Effector memory CD8-positive, alpha-beta T cell (primary cell): Measurements from ENCODE around the gene ERAS.
"Not testable (repeated sequence)": the region's sequence is repeated elsewhere in the genome, so short reads cannot be mapped to it uniquely, and the experiment has no call there.

Experiments used
- ATAC-seq: fragments of 150-1000 bp; cut with Tn5 transposase; replicated peaks from 2 replicates; pipeline ENCODE4 v1.10.0; 2021; ENCODE audit warnings: mild to moderate bottlenecking, moderate library complexity
- DNase-seq, 3 experiments: peaks; one replicate each; pipeline ENCODE4 v3.0.0; 2021
- H3K27ac Mint-ChIP-seq, 2 donors: one replicate each; pipeline ENCODE4 v1.8.0; 2022; ENCODE audit warnings: mild to moderate bottlenecking in 2 of 2, mixed read lengths in 2 of 2, moderate library complexity in 2 of 2
- H3K27me3 Mint-ChIP-seq, 2 donors: one replicate each; pipeline ENCODE4 v1.8.0; 2022; ENCODE audit warnings: mixed read lengths in 2 of 2
- H3K36me3 Mint-ChIP-seq: one replicate; pipeline ENCODE4 v1.8.0; 2022; ENCODE audit warnings: mild to moderate bottlenecking, moderate library complexity, mixed read lengths; ENCODE audit not compliant: insufficient read depth
- H3K4me1 Mint-ChIP-seq, 2 donors: one replicate each; pipeline ENCODE4 v1.8.0; 2022; ENCODE audit warnings: low read depth in 2 of 2, mixed read lengths in 2 of 2
- H3K4me3 Mint-ChIP-seq, 2 donors: one replicate each; pipeline ENCODE4 v1.8.0; 2022; ENCODE audit warnings: mild to moderate bottlenecking in 2 of 2, mixed read lengths in 2 of 2, moderate library complexity in 2 of 2
- H3K9me3 Mint-ChIP-seq, 2 donors: one replicate each; pipeline ENCODE4 v1.8.0; 2022; ENCODE audit warnings: mixed read lengths in 2 of 2

The ERAS gene

DNA sequence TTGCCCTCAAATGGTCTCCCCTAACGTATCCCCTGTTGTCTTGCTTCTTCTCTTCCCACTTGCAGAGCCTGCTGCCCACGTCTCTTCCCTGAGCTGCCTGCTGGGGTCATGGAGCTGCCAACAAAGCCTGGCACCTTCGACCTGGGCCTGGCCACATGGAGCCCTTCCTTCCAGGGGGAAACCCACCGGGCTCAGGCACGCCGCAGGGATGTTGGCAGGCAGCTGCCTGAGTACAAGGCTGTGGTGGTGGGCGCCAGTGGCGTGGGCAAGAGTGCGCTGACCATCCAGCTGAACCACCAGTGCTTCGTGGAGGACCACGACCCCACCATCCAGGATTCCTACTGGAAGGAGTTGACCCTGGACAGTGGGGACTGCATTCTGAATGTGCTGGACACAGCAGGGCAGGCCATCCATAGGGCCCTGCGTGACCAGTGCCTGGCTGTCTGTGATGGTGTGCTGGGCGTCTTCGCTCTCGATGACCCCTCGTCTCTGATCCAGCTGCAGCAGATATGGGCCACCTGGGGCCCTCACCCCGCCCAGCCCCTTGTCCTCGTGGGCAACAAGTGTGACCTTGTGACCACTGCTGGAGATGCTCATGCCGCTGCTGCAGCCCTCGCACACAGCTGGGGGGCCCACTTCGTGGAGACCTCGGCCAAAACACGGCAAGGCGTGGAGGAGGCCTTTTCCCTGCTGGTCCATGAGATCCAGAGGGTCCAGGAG, 2.9 kb downstream of the ERAS start:
- no peak overlapping the region for H3K27ac Mint-ChIP-seq
- no peak overlapping the region for H3K4me3 Mint-ChIP-seq
- peaks cover 6% of the 10 kb centered on the region for H3K36me3 Mint-ChIP-seq
- ATAC-seq (no peak), DNase-seq (no peak)
- peaks cover 1 to 7% of the 10 kb centered on the region in 2 donors for H3K4me1 Mint-ChIP-seq
- peaks cover 19 to 59% of the 10 kb centered on the region in 2 donors for H3K27me3 Mint-ChIP-seq
- no peaks in the 10 kb centered on the region for H3K9me3 Mint-ChIP-seq

DNA sequence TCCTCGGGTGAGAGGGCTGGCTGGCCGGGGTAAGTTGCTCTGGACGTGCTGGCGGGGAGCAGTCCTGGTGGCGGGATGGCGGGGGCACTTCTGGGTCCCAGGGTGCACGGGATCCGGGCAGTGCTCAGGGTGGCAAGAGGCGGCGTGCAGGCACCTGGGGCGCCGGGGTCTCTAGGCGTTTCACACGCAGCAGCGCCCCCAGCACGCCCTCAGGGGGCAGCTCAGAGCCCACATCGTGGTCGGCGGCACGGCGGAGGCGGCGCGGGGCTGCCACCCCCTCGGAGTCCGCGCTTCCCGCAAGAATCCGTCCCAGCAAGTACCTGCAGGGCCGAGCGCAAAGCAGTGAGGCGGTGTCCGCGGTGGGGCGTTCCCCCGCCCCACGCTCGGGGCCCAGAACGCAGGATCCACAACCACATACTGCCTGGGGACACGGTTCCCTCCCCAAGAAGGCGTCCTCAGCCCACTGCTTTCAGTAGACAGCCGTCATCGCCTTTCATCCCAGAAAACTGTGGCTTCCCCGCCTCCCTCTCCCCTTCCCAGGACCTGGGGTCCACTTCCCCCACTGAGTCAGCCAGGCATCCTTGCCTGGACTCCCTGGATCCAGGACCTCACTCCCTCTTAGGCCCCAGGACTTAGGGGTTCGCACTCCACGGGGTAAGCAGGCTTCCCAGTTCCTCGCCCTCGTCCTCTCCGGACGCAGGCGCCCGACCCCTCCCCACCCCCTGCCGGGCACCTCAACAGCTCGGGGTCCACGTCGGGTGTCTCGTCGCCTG, 5.0 kb downstream of the ERAS start:
- H3K27me3 Mint-ChIP-seq = peaks cover 26 to 68% of the 10 kb centered on the region in 2 donors
- no peak overlapping the region for H3K4me3 Mint-ChIP-seq
- H3K27ac Mint-ChIP-seq = no peak overlapping the region
- no peaks in the 10 kb centered on the region for H3K36me3 Mint-ChIP-seq
- no peak for DNase-seq
- no peak for ATAC-seq
- no peaks in the 10 kb centered on the region for H3K9me3 Mint-ChIP-seq
- peaks cover 10 to 15% of the 10 kb centered on the region in 2 donors for H3K4me1 Mint-ChIP-seq

DNA sequence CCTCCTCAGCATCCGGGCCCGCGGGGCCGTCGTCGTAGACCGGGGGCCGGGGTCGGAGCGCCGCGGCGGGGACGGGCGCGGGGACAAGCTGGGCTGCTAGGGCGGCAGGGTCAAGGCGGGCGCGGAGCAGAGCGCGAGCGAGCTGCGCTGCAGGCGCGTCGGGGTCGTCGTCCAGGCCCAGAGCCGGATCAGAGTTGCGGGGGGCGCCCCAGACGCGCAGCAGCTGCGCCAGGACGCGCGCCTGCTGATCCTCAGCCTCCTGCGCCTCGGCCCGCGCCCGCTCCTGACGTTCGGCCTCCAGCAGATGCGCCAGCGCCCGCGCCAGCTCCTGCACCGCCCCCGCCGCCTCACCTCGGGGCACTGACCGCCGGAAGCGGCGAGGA, 5.6 kb downstream of the ERAS start:
- no peak for DNase-seq
- Mint-ChIP-seq H3K36me3 (no peaks in the 10 kb centered on the region), H3K27ac (no peak overlapping the region), H3K27me3 (peaks cover 26 to 68% of the 10 kb centered on the region in 2 donors), H3K4me1 (peaks cover 10 to 15% of the 10 kb centered on the region in 2 donors), H3K4me3 (no peak overlapping the region), H3K9me3 (no peaks in the 10 kb centered on the region)
- ATAC-seq = no peak

DNA sequence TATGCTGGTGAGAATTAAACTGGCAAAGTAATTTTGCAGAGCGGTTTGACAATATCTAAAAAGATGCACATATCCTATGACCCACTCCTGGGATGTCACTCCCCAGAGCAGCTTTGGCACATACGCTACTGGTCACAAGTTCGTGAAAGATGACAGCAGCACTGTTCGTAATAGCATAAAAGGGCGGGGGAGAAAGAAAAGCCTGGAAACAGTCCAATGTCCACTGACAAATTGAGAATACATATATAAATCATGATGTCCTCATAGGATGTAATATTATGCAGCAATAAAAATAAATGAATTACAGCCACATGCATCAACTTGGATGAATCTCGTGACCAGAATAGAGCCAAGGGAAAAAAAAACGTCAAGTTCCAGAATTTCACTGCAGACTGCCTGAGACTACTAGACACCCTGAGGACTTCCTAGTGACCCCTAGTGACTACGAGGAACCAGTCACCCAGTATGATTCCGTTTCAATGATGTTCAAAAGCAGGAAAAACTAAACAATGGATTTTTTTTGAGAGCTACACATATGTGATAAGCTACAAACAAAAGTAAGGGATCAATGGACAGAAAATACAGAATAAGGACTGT, 7.3 kb downstream of the ERAS start:
- no peaks in the 10 kb centered on the region for H3K9me3 Mint-ChIP-seq
- H3K36me3 Mint-ChIP-seq = no peaks in the 10 kb centered on the region
- peaks cover 10% of the 10 kb centered on the region in 2 donors for H3K4me1 Mint-ChIP-seq
- peak overlapping the region; percentile 72 to 85 for H3K4me3 Mint-ChIP-seq
- peaks cover 20 to 53% of the 10 kb centered on the region in 2 donors for H3K27me3 Mint-ChIP-seq
- no peak overlapping the region for H3K27ac Mint-ChIP-seq
- ATAC-seq (no peak), DNase-seq (no peak)

DNA sequence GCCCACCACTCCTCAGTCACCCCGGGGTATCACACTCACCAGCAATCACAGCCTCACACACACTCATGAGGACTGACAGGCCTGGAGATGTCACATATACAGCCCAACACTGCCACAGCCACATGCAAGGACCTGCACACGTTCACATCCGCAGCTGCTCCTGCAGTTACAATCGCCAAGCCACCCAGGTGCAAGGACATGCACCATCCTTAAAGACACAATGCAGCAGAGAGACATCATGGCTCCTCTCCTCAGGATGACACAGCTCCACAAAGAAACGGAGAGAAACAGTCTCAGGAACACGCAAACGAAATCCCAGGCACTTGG, 8.0 kb downstream of the ERAS start:
- H3K27me3 Mint-ChIP-seq = peaks cover 20 to 46% of the 10 kb centered on the region in 2 donors
- H3K4me3 Mint-ChIP-seq = peak overlapping the region; percentile 72 to 85
- peak overlapping the region; percentile 17 to 34 for H3K27ac Mint-ChIP-seq
- DNase-seq (no peak), ATAC-seq (no peak)
- H3K4me1 Mint-ChIP-seq = peaks cover 10% of the 10 kb centered on the region in 2 donors
- H3K9me3 Mint-ChIP-seq = no peaks in the 10 kb centered on the region
- H3K36me3 Mint-ChIP-seq = no peaks in the 10 kb centered on the region

DNA sequence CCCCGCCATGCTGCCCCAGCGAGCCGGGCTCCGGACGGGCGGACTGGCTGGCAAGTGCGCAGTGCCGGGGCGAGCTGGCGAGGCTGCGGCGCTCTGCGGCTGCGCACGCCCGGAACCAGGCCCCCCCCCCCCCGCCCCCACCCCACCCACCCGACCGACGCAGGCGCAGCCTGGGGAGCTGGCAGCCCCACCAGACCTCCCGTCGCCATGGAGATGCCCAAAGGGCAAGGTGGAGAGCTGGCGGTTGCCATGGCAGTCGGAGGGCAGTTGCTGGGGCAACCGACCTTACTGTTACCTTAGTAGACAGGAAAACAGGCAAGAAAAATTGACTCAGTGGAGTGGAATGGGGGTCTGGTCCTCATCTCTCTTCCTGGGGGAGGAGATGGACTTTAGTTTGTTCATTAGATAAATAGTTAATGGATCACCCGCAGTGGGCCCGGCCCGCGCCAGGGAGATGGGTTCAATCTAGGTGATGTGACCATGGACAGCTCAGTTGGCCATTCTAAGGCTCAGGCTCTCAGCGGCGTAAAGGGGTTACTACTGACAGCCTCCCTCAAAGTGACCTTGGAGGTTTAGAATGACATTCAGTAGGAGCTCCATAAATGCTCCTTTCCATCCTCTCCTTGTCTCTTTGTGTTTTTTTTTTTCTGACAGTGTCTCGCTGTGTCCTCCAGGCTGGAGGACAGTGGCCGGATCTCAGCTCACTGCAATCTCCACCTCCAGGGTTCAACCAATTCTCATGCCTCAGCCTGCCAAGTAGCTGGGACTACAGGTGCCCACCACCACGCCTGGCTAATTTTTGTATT, 9.4 kb downstream of the ERAS start, which contains the start of gene PCSK1N:
PCSK1N (minus strand) TSS at position 87 of the 806 bp plus-strand sequence; CDS start at position 9, 78 bp downstream.
- Mint-ChIP-seq H3K36me3 (no peaks in the 10 kb centered on the region), H3K27me3 (peaks cover 16 to 32% of the 10 kb centered on the region in 2 donors), H3K4me3 (peak within 1 kb of the TSS; percentile 72 to 85), H3K4me1 (peaks cover 10% of the 10 kb centered on the region in 2 donors), H3K27ac (peak within 1 kb of the TSS; percentile 34 to 62), H3K9me3 (no peaks in the 10 kb centered on the region)
- ATAC-seq = peak; percentile 64
- DNase-seq = peak in 2 of 3 experiments; percentile 10 to 11

DNA sequence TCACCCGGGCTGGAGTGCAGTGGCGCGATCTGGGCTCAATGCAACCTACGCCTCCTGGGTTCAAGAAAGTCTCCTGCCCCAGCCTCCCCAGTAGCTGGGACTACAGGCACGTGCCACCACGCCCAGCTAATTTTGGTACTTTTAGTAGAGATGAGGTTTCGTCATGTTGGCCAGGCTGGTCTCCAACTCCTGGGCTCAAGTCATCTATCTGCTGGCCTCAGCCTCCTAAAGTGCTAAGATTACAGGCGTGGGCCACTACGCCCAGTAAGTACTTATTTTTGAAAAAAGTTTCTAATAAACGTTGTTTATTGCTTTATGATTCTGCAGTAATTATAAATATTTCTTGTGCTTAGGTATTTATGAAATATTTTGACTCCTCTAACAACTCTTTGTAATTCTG, 13.4 kb downstream of the ERAS start:
- ATAC-seq (no peak), DNase-seq (no peak)
- H3K27me3 Mint-ChIP-seq = peaks cover 7 to 22% of the 10 kb centered on the region in 2 donors
- no peaks in the 10 kb centered on the region for H3K9me3 Mint-ChIP-seq
- H3K27ac Mint-ChIP-seq = no peak overlapping the region
- no peaks in the 10 kb centered on the region for H3K36me3 Mint-ChIP-seq
- H3K4me1 Mint-ChIP-seq = peaks cover 3% of the 10 kb centered on the region in 2 donors
- H3K4me3 Mint-ChIP-seq = no peak overlapping the region

DNA sequence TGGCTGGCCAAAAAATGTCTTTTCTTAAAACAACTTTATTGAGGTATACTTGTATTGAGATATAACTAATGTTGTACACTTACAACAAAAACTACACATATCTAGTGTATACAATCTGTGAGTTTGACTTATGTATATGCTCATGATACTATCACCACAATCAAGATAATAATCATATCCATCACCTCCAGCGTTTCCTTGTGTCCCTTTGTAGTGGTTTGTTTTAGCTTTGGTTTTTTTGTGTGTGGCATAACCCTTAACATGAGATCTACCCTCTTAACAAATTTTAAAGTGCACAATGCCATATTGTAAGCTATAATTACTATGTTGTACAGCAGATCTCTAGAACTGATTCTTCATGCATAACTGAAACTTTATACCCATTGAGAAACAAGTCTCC, 22.5 kb downstream of the ERAS start:
- DNase-seq = no peak
- Mint-ChIP-seq H3K27me3 (peaks cover 2 to 12% of the 10 kb centered on the region in 2 donors), H3K9me3 (peaks cover 0 to 2% of the 10 kb centered on the region in 2 donors)

DNA sequence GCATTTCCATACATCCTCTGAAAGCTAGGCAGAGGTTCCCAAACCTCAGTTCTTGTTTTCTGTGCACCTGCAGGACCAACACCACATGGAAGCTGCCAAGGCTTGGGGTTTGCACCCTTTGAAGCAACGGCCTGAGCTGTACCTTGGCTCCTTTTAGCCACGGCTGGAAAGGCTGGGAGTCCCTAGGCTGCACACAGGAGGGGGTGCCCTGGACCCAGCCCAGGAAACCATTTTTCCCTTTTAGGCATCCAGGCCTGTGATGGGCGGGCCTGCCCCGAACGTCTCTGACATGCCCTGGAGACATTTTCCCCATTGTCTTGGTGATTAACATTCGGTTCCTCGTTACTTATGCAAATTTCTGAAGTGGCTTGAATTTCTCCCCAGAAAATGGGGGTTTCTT, 26.5 kb downstream of the ERAS start:
- H3K4me1 Mint-ChIP-seq = peaks cover 2 to 4% of the 10 kb centered on the region in 2 donors
- ATAC-seq (no peak), DNase-seq (no peak)
- H3K27ac Mint-ChIP-seq = no peak overlapping the region
- no peaks in the 10 kb centered on the region for H3K36me3 Mint-ChIP-seq
- H3K4me3 Mint-ChIP-seq = no peak overlapping the region
- peaks cover 0 to 2% of the 10 kb centered on the region in 2 donors for H3K9me3 Mint-ChIP-seq
- H3K27me3 Mint-ChIP-seq = peaks cover 16 to 22% of the 10 kb centered on the region in 2 donors

More for the DNA sequence above, 22.5 kb downstream of the ERAS start:
- peaks cover 0 to 2% of the 10 kb centered on the region in 2 donors for H3K4me1 Mint-ChIP-seq
- H3K36me3 Mint-ChIP-seq = no peaks in the 10 kb centered on the region
- H3K4me3 Mint-ChIP-seq = no peak overlapping the region
- H3K27ac Mint-ChIP-seq = no peak overlapping the region
- peak; percentile 17 for ATAC-seq

DNA sequence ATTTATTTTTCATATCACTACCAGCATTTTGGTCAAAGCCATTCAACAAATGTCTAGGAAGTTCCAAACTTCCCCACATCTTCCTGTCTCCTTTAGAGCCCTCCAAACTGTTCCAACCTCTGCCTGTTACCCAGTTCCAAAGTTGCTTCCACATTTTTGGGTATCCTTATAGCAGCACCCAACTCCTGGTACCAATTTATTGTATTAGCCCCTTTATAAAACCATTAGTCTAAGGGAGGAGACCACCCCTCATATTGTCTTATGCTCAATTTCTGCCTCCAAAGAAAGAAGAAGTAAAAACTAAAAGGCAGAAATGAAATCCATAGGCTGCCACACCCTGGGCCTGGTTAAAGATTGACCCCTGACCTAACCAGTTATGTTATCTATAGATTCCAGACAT, 27.2 kb downstream of the ERAS start:
- H3K9me3 Mint-ChIP-seq, DNase-seq, H3K4me1 Mint-ChIP-seq, H3K27ac Mint-ChIP-seq, ATAC-seq, H3K36me3 Mint-ChIP-seq, H3K4me3 Mint-ChIP-seq: not testable (repeated sequence)
- H3K27me3 Mint-ChIP-seq = peaks cover 16 to 22% of the 10 kb centered on the region in 2 donors

DNA sequence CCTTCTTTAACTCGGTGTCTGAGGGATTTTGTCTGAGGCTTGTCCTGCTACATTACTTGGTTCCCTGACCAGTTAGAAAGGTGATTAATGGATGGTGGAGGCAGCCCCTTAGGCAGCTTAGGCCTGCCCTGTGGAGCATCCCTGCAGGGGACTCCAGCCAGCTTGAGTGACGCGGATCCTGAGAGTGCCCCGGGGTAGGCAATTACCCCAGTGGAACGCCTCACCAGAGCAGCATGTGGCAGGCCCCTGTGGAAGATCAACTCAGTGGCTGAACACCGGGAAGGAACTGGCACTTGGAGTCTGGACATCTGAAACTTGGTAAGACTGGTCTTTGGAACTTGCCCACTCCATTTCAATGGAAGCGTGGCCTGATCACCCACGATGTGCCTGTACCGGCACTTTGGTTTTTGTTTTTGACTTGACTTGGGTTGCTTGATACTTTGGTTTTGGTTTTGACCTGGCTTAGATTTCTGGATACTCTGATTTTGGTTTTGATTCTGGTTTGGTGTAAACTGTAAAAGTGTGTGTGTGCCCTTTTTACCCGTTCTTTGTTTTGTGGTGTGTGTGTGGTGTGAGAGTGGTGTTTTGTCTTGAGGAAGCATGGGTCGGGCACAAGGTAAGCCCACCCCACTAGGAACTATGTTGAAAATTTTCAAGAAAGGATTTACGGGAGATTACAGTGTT, 27.9 kb downstream of the ERAS start:
- not testable (repeated sequence) for H3K36me3 Mint-ChIP-seq, ATAC-seq, DNase-seq, H3K27ac Mint-ChIP-seq, H3K4me1 Mint-ChIP-seq, H3K9me3 Mint-ChIP-seq, H3K4me3 Mint-ChIP-seq
- peaks cover 16 to 22% of the 10 kb centered on the region in 2 donors for H3K27me3 Mint-ChIP-seq

DNA sequence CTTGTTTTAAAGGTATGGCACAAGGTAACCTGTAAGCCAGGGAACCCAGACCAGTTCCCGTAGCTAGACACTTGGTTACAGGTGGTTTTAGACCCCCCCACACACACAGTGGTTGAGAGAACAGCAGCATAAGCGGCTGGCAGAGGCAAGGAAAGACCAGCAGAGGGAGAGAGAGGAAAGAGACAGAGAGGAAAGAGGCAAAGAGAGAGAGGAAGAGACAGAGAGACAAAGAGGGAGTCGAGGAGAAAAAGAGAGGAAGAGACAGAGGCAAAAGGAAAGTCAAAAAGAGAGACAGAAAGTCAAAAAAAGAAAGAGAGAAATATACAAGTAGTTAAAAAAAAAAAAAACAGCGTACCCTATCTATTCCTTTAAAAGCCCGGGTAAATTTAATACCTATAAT, 28.6 kb downstream of the ERAS start:
- Mint-ChIP-seq H3K27ac (no peak overlapping the region), H3K27me3 (peaks cover 16 to 22% of the 10 kb centered on the region in 2 donors), H3K9me3 (peaks cover 0 to 2% of the 10 kb centered on the region in 2 donors), H3K4me3 (no peak overlapping the region), H3K4me1 (peaks cover 0 to 4% of the 10 kb centered on the region in 2 donors), H3K36me3 (no peaks in the 10 kb centered on the region)
- DNase-seq (no peak), ATAC-seq (no peak)
